Measurements from ENCODE around the gene IFNG.

IFNG gene

DNA sequence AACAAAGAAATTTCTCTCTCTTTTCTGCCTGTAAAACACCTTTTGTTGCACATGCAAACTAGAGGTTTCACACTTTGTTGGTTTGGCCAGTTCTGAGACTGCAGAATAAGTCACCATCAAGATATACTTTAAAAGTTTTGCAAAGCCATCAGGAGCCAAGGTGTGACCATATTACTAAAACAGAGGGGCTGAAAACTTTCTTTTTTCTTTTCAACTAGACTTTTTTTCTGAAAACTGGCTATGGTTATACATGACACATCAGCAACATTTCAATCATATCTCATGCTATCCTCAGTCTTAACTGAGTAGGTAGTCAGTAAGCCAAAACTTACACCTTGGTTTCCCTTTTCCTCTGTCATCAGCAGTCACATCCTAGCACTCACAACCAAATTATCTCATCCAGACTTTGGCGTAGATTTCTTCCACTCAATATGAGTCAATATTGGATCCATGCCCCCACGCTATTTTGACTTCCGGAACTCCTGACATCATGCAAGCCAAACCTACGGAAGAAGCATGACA, 4.1 kb upstream of the IFNG start:
- peak; percentile 21 to 53 for ATAC-seq

DNA sequence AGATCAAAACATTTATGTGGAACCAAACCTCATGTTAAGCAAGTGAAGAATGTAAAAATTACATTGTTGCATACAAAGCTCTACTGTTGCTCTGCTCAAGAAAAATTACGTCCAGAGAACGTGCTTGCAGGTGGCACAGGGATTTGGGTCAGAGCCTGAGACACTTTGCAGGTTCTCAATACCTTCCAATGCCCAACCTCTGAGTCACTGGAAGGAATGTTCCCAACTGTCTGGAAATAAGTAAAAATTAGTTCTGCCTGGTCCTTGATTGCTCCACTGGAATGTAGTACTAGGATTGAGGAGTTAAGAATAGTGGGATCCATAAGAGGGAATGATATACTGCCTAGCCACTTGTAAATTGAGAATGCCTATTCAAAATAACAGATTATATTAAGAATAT, 2.8 kb upstream of the IFNG start:
- no peak for ATAC-seq

DNA sequence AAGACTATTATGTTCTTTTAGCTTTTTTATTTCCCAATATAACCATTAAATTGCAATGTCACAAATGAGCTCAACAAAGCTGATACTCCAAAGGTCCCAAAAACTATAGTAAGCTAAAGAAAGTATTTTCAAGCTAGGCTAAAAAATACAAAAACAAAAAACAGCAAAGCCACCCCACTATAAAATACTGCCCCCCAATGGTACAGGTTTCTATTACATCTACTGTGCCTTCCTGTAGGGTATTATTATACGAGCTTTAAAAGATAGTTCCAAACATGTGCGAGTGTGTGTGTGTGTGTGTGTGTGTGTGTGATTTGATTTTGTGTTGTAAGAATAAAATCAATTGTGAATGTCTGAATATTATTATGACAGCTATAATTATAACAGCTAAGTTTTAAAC, 1.1 kb downstream of the IFNG start:
- ATAC-seq = peak in 1 of 2 donors; percentile 37

DNA sequence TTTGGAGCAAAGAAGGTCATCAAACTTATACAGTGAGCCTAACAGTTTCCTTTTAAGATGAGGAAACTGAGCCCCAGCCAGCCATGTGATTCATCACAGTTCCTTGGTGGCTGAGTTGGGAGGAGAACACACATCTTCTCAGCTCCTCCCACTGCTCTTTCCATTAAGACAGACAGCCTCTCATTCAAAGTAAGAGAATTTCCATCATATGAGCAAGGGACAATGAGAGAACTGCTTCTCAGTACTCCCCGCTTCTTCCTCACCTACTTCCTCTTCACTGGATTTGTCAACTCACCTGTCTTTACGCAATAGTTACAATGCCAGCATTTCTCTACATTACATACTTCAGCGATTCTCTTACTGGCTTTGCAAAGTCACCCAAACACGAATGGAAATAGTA, 2.2 kb downstream of the IFNG start:
- peak; percentile 32 to 67 for ATAC-seq

DNA sequence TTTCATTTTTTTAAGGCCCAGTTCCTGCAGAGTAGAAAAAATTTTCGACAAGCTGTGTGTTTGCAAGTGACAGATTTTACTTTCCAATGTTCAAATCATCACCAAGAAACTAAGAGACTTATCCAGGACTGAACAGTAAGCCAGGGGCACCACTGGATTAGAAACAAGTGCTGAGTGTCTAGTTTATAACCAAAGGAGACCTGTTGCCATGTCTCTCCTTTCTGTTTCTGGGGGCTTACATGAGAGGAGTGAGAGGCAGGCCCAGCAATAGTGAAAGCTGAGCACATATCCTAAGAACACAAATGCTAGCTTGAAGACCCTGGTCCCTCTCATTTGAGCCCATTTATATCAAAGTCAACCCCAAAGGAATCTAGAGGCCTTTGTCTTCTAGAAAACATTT, 2.9 kb downstream of the IFNG start:
- no peak for ATAC-seq

DNA sequence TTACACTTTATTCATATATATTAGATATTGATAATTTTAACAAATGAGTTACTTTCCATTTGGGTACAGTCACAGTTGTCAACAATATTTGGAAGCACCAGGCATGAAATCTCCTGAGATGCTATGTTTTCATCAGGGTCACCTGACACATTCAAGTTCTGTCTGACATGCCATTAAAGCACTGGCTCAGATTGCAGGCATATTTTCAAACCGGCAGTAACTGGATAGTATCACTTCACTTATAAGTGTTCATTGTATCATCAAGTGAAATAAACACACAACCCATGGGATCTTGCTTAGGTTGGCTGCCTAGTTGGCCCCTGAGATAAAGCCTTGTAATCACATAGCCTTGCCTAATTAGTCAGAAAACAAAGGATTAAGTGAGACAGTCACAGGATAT, 4.8 kb downstream of the IFNG start:
- ATAC-seq = no peak

DNA sequence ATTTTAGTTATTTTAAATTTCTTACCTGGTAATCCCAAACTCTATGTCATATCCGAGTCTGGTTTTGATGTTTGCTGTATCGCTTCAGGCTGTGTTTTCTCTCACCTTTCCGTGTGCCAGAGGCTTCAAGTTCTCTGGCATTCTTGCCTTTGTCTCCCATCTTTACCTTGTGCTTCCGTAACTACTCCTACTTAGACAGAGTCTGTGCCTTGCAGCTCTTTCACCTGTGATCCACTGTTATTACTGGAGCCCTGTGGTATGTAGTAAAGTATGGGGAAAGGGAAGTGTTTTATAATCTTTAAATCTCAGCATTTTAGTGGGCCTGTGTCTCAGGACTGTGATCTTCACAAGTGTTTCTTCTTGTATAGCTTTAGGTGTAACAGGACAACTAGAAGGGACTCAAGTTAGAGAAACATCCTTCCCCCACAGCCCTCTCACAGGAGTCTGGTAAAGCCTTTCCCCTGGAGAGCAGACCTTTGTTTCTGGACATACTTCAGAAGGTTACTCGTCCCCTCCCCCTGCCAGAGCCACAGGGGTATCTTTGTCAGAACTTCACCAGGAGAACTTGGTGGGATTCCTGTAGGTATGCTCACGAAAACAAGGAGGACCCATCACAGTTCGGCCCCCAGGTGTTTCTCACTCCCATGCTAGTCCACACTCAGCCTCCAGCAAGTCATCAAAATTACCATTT, 11.1 kb downstream of the IFNG start:
- no peak for ATAC-seq

DNA sequence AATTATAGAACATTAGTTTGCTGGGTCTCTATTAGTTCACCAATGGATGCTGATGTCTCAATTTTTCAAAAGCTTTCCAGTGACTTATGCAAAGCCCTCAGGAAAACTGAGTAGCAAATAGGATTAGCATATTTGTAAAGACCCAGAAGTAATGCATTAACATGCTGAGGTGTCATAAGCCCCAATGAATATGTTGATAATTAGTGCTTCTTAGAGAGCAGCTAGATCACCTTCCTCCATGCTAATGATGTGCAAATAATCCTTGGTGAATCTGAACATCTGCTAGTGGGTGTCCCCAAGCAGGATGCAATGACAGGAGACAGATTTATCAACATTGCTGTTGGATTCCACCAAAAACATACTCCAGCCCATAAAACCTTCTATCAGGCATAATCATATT, 19.0 kb downstream of the IFNG start:
- ATAC-seq = no peak

DNA sequence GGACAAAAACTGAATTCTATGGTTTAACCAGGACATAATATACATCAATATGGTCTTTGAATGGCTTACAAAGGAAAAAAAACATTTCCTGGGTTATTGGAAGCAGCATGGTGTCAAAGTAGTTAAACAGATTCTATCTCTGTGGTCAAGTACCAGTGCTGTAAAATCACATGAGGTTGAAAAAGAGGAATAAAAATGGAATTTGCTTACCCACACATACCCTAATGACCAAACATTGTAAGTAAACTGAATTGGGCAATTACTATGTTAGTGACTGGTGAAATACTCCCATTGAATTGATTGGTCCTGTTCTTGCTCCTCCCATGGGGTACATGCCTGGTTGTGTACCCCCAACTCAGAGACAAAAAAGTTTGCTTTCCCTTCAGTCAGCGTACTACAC, 19.6 kb downstream of the IFNG start:
- no peak for ATAC-seq

DNA sequence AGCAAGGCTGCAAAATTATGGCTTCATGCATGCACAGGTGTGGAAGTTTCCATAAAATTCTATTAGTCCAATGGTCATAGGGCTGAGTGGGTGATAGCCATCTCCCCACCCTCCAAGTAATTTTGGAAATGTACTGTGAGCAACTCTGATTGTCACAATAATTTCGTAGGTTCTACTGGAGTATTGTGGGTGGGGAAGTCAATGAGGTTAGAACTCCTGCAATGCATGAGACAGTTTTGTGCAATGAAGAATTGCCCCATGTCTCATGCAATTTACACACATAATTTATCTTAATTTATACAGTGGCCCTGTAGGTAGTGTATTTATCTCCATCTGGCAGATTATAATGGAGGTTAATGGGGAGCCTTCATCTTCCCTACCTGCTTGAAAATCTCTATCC, 20.5 kb downstream of the IFNG start:
- no peak for ATAC-seq

DNA sequence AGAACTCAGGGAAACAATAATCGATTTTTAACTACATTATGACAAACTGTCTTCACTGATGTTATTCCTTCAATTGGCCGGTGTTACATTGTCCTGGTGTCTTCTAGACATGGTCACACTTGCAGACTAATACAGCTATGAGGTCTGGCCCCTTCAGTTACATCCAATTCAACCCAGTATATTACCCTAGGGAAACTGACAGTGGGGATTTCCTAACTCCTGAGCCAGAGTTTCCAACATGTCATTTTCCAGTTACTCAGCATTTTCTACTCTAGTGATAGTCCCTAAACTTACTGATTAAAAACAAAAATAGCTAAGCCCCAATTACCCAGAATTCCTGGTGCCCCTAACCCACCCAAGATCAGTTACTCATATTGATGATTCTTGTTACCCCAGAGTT, 21.1 kb downstream of the IFNG start:
- peak; percentile 50 to 58 for ATAC-seq

DNA sequence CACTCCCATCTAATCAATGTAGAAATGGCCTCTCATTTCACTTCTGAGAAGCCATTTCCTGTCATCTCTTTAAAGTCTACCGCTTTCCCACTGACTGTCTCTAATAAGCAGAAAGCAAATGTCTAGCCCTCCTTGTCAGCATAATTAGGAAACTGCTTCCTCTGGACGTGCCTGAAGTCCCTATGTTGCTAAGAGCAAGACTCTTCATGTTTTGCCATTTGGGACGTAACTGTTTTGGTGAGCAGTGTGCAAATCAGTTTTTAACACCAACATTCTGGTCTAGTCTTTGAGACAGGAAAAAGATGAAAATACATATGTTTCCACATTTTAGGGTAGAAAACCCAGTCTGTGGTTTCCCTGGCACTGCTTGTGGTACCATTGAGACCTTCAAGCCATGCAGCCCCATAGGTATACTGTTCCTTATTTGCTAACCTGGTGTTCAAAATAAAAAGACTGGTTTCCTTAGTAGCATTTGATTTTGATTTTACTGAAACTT, 22.2 kb downstream of the IFNG start:
- peak; percentile 63 to 71 for ATAC-seq

DNA sequence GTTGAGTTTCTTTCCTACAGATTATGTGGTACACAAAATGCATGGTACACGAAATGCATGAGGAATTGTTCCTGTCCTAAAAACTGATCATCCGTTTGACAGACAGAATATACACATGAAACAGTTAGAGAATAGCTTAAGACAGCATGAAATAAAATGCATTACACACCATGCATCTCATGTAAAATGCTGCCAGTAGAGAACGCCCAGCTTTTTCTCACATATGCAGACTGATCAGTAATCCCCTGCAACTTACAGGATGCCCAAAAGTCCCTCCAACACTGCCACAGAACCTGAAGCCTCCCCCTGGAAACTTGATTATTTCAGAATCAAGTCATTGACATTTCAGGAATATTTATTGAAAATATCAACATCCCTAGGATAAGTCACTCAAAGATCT, 24.0 kb downstream of the IFNG start:
- ATAC-seq = no peak

DNA sequence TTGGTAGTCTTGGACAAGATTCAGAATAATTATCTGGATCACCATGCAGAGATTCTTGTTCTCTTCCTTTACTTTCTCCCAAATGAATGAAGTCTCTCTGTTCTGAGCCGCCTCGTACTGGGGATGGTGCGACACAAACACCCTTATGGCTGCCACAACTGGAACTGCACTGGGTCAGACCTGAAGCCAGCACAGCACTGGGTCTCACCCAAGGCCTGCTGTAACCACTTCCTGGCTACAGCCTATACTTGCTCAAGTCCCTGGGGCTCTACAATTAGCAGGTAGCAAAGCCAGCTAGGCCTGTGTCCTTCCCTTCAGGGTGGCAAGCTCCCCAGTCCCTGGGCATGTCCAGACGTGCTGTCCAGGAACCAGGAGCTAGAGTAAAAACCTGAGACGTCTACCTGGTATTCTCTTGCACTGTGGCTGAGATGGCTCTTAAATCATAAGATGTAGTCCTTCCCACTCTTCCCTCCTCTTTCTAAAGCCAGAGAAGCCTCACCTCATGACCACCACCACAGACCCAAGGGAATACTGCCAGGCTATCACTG, 27.6 kb downstream of the IFNG start:
- ATAC-seq = no peak

DNA sequence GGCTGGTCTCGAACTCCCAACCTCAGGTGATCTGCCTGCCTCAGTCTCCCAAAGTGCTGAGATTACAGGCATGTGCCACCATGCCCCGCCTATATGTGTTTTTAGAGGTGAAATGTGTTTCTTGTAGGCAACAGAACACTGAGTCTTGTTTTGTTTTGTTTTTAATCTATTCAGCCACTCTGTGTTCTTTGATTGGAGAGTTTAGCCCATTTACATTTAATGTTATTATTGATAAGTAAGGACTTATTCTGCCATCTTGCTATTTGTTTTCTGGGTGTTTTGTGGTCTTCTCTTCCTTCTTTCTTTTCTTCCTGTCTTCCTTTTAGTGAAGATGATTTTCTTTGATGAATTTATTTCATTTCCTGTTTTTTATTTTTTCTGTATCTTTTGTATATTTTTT, 29.6 kb downstream of the IFNG start:
- no peak for ATAC-seq

DNA sequence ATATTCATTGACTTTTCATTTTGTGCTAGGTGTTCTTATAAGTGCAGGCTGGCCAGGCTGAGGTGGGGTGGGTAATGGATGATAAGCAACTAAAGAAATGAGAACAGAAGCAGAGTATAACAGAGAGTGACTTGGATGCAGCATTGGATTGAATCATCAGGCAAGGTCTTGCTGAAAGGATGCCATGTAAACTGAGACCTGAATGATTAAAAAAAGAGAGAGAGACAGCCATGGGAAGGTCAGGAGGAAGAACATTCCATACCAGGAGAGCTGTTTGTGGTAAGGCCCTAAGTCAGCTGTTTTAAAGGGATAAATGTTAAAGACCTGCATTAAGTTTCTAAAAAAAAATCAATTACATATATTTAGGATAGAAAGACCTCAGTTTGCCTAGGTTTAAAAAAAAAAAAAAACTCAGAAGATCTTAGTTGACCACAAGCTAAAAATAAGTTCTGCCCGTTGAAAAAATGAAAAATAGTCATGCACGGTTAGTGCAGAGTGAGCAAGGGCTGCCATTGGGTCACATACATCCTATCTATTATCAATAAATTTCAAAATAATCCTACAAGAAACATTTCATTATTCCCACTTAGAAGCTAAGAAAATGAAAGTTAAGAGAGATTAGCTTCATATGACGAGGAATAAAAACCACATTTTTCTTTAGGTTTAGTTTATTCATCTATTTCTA, 37.2 kb downstream of the IFNG start:
- ATAC-seq = no peak

DNA sequence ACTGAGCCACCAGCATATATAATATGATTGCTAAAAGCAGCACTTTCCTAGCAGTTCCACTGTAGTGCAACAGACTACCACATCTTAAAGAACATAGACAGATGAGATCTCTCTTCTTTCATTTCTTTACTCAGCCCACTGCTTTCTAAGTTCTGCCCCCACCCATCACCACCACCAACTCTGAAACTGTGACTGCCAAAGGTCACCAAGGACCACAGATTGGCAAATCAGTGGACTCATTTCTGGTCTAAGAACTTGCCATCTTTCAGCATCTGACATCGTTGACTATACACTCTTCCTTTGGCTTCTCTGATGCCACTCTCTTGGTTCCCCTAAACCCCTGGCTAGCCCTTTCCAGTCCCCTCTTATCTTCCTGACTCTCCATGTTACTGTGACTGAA, 38.4 kb downstream of the IFNG start:
- peak in 1 of 2 donors; percentile 2 for ATAC-seq

DNA sequence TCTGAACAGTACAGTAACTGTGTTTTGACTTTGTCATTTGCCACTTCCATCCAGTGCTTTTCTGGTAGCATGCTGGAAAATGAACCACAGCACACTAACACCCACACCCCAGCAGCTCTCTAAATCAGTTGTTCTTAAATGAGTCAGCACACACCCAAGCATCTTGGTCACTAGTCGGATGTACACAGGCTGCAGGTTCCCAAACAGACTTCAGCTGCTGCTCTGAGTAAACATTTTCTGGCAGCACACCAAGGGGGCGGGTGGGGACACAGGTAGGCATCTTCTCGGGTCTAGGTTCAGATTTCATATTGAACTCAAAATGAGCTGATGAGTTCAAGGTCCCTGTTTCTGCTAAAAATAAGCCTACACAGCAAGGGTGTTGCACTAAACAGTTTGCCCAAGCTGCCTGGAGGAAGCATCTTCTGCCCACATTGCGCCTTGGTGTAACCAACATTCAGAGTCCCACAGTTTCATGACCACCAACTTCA, 39.8 kb downstream of the IFNG start:
- ATAC-seq = peak; percentile 60 to 70

DNA sequence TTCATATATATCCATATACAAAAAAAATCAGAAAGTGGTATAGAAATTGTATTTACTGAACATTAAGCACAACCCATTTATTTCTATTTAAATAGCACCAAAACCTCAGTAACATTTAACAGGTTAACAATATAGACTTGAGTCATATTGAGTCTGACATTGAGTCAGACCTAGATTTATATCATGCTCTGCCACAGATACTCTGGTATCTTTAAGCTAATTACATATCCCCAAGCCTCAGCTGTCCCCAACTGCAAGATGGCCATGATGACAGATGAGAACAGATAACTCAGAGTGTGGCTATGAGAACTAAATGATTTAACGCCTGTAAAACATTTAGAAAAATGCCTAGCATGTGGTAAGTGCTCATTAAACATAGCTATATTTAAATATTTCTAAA, 40.3 kb downstream of the IFNG start:
- ATAC-seq = peak; percentile 92 to 95

DNA sequence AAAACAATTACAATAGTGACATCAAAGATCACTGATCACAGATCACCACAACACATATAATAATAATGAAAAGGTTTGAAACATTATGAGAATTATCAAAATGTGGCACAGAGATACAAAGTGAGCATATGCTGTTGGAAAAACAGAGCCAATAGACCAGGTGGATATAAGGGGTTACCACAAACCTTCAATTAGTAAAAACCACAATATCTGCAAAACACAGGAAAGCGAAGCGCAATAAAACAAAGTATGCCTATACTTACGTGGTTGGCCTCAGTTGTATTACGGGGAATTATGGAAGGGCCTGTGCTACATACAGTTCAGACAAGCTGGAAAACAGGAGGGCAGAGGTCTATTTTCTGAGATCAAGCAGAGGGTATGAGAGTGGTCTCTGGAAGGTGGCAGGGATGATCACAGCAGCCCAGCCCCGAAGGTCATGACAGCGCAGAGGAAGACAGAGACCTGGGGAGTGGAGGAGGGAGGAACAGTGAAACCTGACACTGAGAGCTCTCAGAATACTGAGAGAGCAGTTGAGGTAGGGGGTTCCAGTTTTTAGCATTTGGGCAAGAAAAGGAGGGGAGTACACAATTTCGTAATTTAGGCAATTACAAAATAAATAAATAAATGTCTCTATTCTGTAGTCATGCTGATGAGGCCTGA, 41.3 kb downstream of the IFNG start:
- no peak for ATAC-seq

DNA sequence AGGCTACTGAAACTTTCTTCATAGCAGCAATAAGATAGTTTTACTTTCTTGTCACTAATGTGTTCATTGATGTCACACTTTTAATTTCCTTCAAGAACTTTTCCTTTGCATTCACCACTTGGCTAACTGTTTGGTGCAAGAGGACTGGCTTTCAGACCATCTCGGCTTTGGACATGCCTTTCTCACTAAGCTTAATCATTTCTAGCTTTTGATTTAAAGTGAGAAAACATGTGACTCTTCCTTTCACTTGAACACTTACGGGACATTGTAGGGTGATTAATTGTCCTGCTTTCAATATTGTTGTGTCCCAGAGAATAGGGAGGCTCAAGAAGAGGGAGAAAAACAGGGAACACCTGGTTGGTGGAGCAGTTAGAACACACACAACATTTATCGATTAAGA, 41.9 kb downstream of the IFNG start:
- no peak for ATAC-seq

DNA sequence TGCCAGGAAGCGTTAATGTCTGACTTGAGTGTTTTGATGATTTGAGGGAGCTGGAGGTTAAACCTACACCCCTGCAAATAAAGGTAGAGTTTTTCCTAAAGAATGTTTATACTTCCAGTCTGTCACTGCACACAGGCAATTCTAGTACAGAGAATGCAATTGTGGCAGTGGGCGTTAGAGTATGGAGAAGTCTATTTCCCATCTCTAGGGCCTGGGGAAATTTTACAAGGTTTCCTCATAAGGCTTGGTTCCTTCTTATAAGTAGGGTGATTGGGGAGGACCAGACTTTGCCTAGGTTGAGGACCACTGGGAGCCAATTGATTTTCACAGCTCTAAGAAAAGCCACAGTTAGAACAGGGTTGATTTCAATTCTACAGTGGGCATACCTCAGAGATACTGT, 44.3 kb downstream of the IFNG start:
- ATAC-seq = no peak

DNA sequence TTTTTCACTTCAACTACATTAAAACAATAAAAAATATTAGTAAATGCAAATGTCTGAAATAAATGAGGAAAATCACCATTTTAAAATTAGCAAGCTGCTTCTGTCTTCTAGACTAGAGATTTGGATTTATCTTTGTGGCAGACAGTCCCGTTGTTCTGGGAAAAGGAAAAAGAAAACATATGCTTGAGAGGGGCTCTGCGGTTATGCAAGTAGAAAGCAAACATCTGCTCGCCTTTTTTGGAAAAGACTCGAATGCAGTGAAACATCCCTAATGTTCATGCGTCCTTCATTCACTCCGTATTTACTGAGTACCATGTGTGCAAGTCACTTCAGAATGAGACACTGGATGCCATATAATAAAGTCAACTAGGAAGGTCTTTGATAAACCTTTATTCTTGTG, 44.9 kb downstream of the IFNG start:
- no peak for ATAC-seq
